Thoracic aorta (tissue), 2 donors: ENCODE results near the gene HNRNPA2B1. TPM values are rescaled to one million over a fixed set of nuclear protein-coding genes. Genes with fewer than 3 reads are reported as not detected.
A peak's percentile ranks its signal among the peaks of the same experiment; 100 is the strongest.

Experiments used
- ATAC-seq: fragments of 150-250 bp; one replicate; pipeline ENCODE4 v1.8.0; 2017; ENCODE audit warnings: low read depth; ENCODE audit not compliant: insufficient number of reproducible peaks, low FRiP score
- DNase-seq: peaks from one replicate; pipeline ENCODE4 v3.0.0-alpha.2; 2020; ENCODE audit warnings: low spot score
- H3K27ac ChIP-seq, 2 donors: fragments of 200-600 bp; sonication (generic); 1 replicate in 1 of 2; 2 replicates in 1 of 2; pipeline ENCODE4 v1.5.1; 2016; ENCODE audit warnings: mild to moderate bottlenecking in 2 of 2, moderate library complexity in 2 of 2
- H3K27me3 ChIP-seq: fragments of 200-600 bp; sonication (generic); replicated peaks from 2 replicates; pipeline ENCODE4 v1.6.0; 2016; ENCODE audit warnings: mild to moderate bottlenecking; ENCODE audit not compliant: insufficient read depth
- H3K36me3 ChIP-seq: fragments of 200-600 bp; sonication (generic); one replicate; pipeline ENCODE4 v1.5.1; 2016
- H3K4me1 ChIP-seq, 2 donors: fragments of 200-600 bp; sonication (generic); 1 replicate in 1 of 2; 2 replicates in 1 of 2; pipeline versions ENCODE4 v1.5.1 to v1.6.0; 2016; ENCODE audit warnings: low read depth in 2 of 2, mild to moderate bottlenecking in 1 of 2; ENCODE audit not compliant: control insufficient read depth in 1 of 2
- H3K4me3 ChIP-seq: fragments of 200-600 bp; sonication (generic); 2 replicates; pipeline ENCODE4 v1.5.1; 2016; ENCODE audit warnings: mild to moderate bottlenecking
- H3K9me3 ChIP-seq: fragments of 200-600 bp; sonication (generic); 2 replicates; pipeline ENCODE4 v1.5.1; 2016
- CTCF ChIP-seq: fragments of 200-600 bp; sonication (generic); IDR thresholded peaks from one replicate; pipeline ENCODE4 v1.5.1; 2019; ENCODE audit warnings: antibody characterized with exemption
- total RNA-seq, 2 donors: library from RNA; depleted of rRNA; stranded (reverse); fragments of >200 nt; gene quantifications; one replicate each; pipeline versions ENCODE4 v1.1.0 to v1.2.3, GENCODE V29; 2016

HNRNPA2B1 gene
- 100 to 1,000 TPM; 142 to 204 TPM for total RNA-seq

- TF ChIP-seq CTCF, result no peak
- Histone ChIP-seq H3K9me3 (no peaks in the 10 kb centered on the region), H3K27ac (peak within 1 kb of the TSS; percentile 100), H3K36me3 (peaks cover 16% of the 10 kb centered on the region), H3K27me3 (no peaks in the 10 kb centered on the region), H3K4me3 (peak within 1 kb of the TSS; percentile 98), H3K4me1 (peaks cover 44 to 46% of the 10 kb centered on the region in 2 donors)
- peak; percentile 91 for DNase-seq
- peak; percentile 92 for ATAC-seq
These were observed at the start of gene HNRNPA2B1 for GRCh38 chr7:26200444-26201246. Gene HNRNPA2B1 (minus strand): TSS chr7:26200746. CDS start chr7:26200577, 169 bp downstream.

GRCh38 chr7:26250239-26250638 is 49.7 kb upstream of the HNRNPA2B1 start:
- Histone ChIP-seq H3K4me1 (no peaks in the 10 kb centered on the region), H3K27ac (no peak overlapping the region), H3K4me3 (no peak overlapping the region), H3K9me3 (no peaks in the 10 kb centered on the region), H3K27me3 (no peaks in the 10 kb centered on the region), H3K36me3 (no peaks in the 10 kb centered on the region)
- ATAC-seq, result no peak
- no peak for DNase-seq
- TF ChIP-seq CTCF, result no peak

GRCh38 chr7:26245150-26245549 is 44.6 kb upstream of the HNRNPA2B1 start:
- ATAC-seq (no peak), DNase-seq (no peak)
- no peaks in the 10 kb centered on the region for H3K36me3 ChIP-seq
- H3K4me1 ChIP-seq, result no peaks in the 10 kb centered on the region
- TF ChIP-seq CTCF, result no peak
- no peaks in the 10 kb centered on the region for H3K27me3 ChIP-seq
- no peak overlapping the region for H3K4me3 ChIP-seq
- H3K27ac ChIP-seq, result no peak overlapping the region
- no peaks in the 10 kb centered on the region for H3K9me3 ChIP-seq

- DNase-seq (no peak), ATAC-seq (no peak)
- H3K27me3 ChIP-seq, result no peaks in the 10 kb centered on the region
- no peak overlapping the region for H3K27ac ChIP-seq
- no peaks in the 10 kb centered on the region for H3K9me3 ChIP-seq
- no peak for TF ChIP-seq CTCF
- no peaks in the 10 kb centered on the region for H3K36me3 ChIP-seq
- no peak overlapping the region for H3K4me3 ChIP-seq
- no peaks in the 10 kb centered on the region for H3K4me1 ChIP-seq
These were observed 37.5 kb upstream of the HNRNPA2B1 start for GRCh38 chr7:26238032-26238431.

GRCh38 chr7:26237035-26237807 is 36.7 kb upstream of the HNRNPA2B1 start:
- Histone ChIP-seq H3K4me1 (no peaks in the 10 kb centered on the region), H3K4me3 (no peak overlapping the region), H3K27ac (no peak overlapping the region), H3K36me3 (no peaks in the 10 kb centered on the region), H3K27me3 (no peaks in the 10 kb centered on the region), H3K9me3 (no peaks in the 10 kb centered on the region)
- DNase-seq (no peak), ATAC-seq (no peak)
- no peak for TF ChIP-seq CTCF
